DND-41 (cell line): Measurements from ENCODE around the gene GPR89B.

Experiments used
- EZH2 ChIP-seq: IDR thresholded peaks from 3 replicates; pipeline ENCODE4 v1.6.1; 2012; ENCODE audit warnings: borderline replicate concordance, low read depth, mild to moderate bottlenecking, moderate library complexity, low read length, inconsistent platforms; ENCODE audit not compliant: severe bottlenecking
- TF ChIP-seq, protein P1 (sequence below): IDR thresholded peaks from 2 replicates; pipeline ENCODE4 v1.5.1; 2012; ENCODE audit warnings: borderline replicate concordance, low read length, moderate library complexity, mild to moderate bottlenecking; ENCODE audit not compliant: poor library complexity, severe bottlenecking; ENCODE audit errors: extremely low read depth

DNA sequence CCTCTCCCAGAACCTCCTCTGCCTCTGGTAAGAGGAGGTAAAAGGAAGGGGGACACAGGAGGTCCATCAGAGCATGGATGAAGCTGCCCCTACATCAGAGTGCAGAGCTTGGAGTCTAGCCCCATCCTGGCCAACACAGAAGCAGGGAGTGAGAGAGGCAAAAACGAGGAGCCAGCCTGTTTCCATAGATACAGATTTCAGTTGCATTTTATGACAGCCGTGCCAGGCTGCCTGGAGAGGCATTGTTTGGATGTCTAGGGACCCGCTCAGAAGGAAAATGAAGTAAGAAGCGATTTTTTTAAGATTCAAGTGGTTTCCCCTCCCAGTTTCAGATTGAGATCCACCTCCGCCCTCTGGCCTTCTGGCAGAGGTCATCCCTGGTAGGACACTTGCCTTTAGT, 37.1 kb upstream of the GPR89B start:
- TF ChIP-seq EZH2: no peak
- TF ChIP-seq, protein P1, sequence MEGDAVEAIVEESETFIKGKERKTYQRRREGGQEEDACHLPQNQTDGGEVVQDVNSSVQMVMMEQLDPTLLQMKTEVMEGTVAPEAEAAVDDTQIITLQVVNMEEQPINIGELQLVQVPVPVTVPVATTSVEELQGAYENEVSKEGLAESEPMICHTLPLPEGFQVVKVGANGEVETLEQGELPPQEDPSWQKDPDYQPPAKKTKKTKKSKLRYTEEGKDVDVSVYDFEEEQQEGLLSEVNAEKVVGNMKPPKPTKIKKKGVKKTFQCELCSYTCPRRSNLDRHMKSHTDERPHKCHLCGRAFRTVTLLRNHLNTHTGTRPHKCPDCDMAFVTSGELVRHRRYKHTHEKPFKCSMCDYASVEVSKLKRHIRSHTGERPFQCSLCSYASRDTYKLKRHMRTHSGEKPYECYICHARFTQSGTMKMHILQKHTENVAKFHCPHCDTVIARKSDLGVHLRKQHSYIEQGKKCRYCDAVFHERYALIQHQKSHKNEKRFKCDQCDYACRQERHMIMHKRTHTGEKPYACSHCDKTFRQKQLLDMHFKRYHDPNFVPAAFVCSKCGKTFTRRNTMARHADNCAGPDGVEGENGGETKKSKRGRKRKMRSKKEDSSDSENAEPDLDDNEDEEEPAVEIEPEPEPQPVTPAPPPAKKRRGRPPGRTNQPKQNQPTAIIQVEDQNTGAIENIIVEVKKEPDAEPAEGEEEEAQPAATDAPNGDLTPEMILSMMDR: no peak
